ENCODE results near the gene KLHL17. TPM values are rescaled to one million over a fixed set of nuclear protein-coding genes. Genes with fewer than 3 reads are reported as not detected.

KLHL17 gene
- total and polyA plus RNA-seq, 4 donors: 2.8 to 40.5 (median 15.0) TPM

DNA sequence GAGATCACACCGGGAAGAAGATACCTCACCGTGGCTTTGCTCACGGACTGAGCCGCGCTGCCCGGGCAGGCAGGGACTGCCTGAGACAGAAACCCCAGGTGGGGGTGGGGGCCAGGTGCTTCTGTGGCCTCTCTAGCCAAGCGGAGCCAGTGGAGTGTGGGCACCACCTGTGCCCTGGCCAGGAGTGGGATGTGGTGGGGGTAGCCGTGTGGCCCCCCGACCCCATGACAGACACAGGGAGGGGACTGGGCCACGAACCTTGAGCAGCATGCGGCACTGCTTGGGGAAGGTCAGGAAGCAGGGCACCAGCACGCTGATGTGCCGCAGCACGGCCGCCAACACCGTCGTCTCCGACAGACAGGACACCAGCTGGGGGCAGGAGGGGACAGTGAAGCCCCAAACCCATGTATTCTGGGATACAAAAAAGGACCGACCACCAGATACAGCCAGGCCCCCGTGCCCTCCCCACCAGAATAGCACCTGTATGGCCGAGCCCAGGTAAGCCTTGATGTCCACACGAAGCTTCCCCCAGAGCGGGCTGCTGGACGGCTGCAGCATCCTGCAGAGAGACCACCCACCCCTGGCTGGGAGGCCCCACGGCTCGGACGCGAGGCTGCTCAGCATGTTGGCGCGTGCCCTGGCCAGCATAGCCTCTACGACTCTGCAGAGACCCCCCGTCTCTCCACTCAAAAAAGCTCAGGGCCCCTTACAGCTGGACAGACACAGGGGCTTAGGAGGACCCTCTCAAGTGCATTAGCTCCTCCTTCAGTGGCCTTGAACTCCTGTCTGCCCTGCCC is 6.7 kb upstream of the KLHL17 start:
- no peak overlapping the region for H3K4me3 ChIP-seq (ENCODE audit: low read length in 2 of 2)
- ATAC-seq (ENCODE audit: low FRiP score) (no peak), DNase-seq (no peak)
- H3K4me1 ChIP-seq (ENCODE audit: control insufficient read depth in 1 of 2, insufficient read depth in 2 of 2, low read length in 2 of 2): no peaks in the 10 kb centered on the region
- WGBS, 2 donors: 87 to 88% methylated on average over 32 of the region's 32 CpGs
- H3K9me3 ChIP-seq (ENCODE audit: control insufficient read depth, low read length): no peaks in the 10 kb centered on the region
- no peak overlapping the region for H3K27ac ChIP-seq (ENCODE audit: low read depth in 1 of 2, low read length in 2 of 2)
- no peaks in the 10 kb centered on the region for H3K27me3 ChIP-seq (ENCODE audit: control insufficient read depth in 1 of 2, insufficient read depth in 2 of 2, low read length in 1 of 2)
- intact Hi-C loops (cut with DNase I): loop anchor here in 1 of 2 donors (10.0 kb wide), 1 partner anchor 49 kb away; no protein-coding TSS in a partner anchor
- H3K36me3 ChIP-seq (ENCODE audit: control insufficient read depth in 1 of 2, insufficient read depth in 2 of 2, low read length in 1 of 2): peaks cover 0 to 2% of the 10 kb centered on the region in 2 donors

DNA sequence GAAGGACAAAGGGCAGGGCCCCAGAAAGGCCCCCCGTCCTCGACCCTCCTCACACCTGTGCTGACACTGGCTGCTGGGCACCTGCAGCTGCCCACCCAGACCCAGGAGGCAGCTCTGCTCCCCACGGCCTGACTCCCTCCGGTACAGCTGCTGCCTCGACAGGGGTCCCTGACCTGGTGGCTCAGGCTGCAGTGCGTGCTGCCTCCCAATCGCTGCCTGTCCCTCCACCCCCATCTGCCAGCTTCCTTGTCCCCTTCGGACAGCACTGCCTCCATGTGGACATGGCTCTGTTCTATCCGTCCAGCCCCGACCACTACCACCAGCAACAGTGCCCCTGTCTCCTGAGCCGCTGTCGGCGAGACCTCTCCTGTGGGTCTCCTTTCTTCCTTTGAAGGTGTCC is 5.5 kb upstream of the KLHL17 start:
- 84 to 90% methylated on average over 13 of the region's 13 CpGs for WGBS, 2 donors
- intact Hi-C loops (cut with DNase I): loop anchor here (5.0 to 10.0 kb wide), 2 partner anchors 50 to 53 kb away; no protein-coding TSS in a partner anchor

DNA sequence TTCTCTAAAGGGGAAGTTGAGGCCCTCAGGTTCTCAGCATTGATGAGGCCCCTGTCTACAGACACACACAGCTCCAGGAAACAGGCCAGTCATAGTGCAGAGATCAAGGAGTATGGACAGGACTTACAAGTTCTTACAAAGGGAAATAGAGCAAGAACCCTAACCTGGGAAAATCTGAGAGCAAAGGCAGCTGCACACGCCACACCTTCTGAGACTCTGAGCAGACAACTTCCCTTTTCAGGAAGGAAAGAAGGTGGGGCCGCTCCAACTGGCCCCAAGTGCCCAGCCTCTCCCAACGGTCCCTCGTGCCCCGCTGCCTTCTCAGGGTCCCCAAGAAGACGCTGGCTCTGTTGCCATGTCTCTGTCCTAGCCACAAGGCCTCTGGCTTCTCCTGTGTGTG is 4.9 kb upstream of the KLHL17 start:
- WGBS, 2 donors: 88 to 99% methylated on average over 6 of the region's 6 CpGs
- H3K4me1 ChIP-seq (ENCODE audit: control insufficient read depth in 1 of 2, insufficient read depth in 2 of 2, low read length in 2 of 2): no peaks in the 10 kb centered on the region
- ATAC-seq (ENCODE audit: low FRiP score) (no peak), DNase-seq (no peak)
- no peaks in the 10 kb centered on the region for H3K36me3 ChIP-seq (ENCODE audit: control insufficient read depth in 1 of 2, insufficient read depth in 2 of 2, low read length in 1 of 2)
- H3K27ac ChIP-seq (ENCODE audit: low read depth in 1 of 2, low read length in 2 of 2): no peak overlapping the region
- H3K4me3 ChIP-seq (ENCODE audit: low read length in 2 of 2): no peak overlapping the region
- intact Hi-C loops (cut with DNase I): loop anchor here (5.0 to 10.0 kb wide), 2 partner anchors 51 to 53 kb away; no protein-coding TSS in a partner anchor
- no peaks in the 10 kb centered on the region for H3K27me3 ChIP-seq (ENCODE audit: control insufficient read depth in 1 of 2, insufficient read depth in 2 of 2, low read length in 1 of 2)
- H3K9me3 ChIP-seq (ENCODE audit: control insufficient read depth, low read length): no peaks in the 10 kb centered on the region

More for the DNA sequence above, 5.5 kb upstream of the KLHL17 start:
- no peaks in the 10 kb centered on the region for H3K27me3 ChIP-seq (ENCODE audit: control insufficient read depth in 1 of 2, insufficient read depth in 2 of 2, low read length in 1 of 2)
- DNase-seq (no peak), ATAC-seq (ENCODE audit: low FRiP score) (no peak)
- no peak overlapping the region for H3K4me3 ChIP-seq (ENCODE audit: low read length in 2 of 2)
- peaks cover 0 to 2% of the 10 kb centered on the region in 2 donors for H3K36me3 ChIP-seq (ENCODE audit: control insufficient read depth in 1 of 2, insufficient read depth in 2 of 2, low read length in 1 of 2)
- H3K4me1 ChIP-seq (ENCODE audit: control insufficient read depth in 1 of 2, insufficient read depth in 2 of 2, low read length in 2 of 2): no peaks in the 10 kb centered on the region
- H3K27ac ChIP-seq (ENCODE audit: low read depth in 1 of 2, low read length in 2 of 2): no peak overlapping the region
- no peaks in the 10 kb centered on the region for H3K9me3 ChIP-seq (ENCODE audit: control insufficient read depth, low read length)

DNA sequence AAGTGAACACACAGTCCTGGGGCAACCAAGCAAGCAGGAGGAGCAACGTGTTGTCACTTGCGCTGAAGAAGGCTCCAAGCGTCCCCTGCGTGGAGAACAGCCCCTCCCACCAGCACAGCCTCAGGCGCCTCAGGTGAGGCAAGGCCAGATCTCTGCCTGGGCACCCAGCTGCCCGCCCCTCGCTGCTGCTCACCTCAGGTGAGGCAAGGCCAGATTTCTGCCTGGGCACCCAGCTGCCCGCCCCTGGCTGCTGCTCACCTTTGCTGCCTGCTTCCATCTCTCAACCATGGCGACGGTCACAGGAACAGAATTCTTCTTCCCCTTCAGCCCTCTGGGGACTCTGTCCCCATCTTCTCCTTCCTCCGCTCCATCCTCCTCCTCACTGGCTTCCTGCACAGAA is 3.7 kb upstream of the KLHL17 start:
- no peak overlapping the region for H3K27ac ChIP-seq (ENCODE audit: low read depth in 1 of 2, low read length in 2 of 2)
- no peaks in the 10 kb centered on the region for H3K4me1 ChIP-seq (ENCODE audit: control insufficient read depth in 1 of 2, insufficient read depth in 2 of 2, low read length in 2 of 2)
- no peak overlapping the region for H3K4me3 ChIP-seq (ENCODE audit: low read length in 2 of 2)
- no peak for DNase-seq
- no peaks in the 10 kb centered on the region for H3K36me3 ChIP-seq (ENCODE audit: control insufficient read depth in 1 of 2, insufficient read depth in 2 of 2, low read length in 1 of 2)
- no peak for ATAC-seq (ENCODE audit: low FRiP score)
- no peaks in the 10 kb centered on the region for H3K27me3 ChIP-seq (ENCODE audit: control insufficient read depth in 1 of 2, insufficient read depth in 2 of 2, low read length in 1 of 2)
- no peaks in the 10 kb centered on the region for H3K9me3 ChIP-seq (ENCODE audit: control insufficient read depth, low read length)
- intact Hi-C loops (cut with DNase I): loop anchor here (5.0 to 10.0 kb wide), 2 partner anchors 52 to 54 kb away; no protein-coding TSS in a partner anchor
- 92 to 94% methylated on average over 11 of the region's 11 CpGs for WGBS, 2 donors

DNA sequence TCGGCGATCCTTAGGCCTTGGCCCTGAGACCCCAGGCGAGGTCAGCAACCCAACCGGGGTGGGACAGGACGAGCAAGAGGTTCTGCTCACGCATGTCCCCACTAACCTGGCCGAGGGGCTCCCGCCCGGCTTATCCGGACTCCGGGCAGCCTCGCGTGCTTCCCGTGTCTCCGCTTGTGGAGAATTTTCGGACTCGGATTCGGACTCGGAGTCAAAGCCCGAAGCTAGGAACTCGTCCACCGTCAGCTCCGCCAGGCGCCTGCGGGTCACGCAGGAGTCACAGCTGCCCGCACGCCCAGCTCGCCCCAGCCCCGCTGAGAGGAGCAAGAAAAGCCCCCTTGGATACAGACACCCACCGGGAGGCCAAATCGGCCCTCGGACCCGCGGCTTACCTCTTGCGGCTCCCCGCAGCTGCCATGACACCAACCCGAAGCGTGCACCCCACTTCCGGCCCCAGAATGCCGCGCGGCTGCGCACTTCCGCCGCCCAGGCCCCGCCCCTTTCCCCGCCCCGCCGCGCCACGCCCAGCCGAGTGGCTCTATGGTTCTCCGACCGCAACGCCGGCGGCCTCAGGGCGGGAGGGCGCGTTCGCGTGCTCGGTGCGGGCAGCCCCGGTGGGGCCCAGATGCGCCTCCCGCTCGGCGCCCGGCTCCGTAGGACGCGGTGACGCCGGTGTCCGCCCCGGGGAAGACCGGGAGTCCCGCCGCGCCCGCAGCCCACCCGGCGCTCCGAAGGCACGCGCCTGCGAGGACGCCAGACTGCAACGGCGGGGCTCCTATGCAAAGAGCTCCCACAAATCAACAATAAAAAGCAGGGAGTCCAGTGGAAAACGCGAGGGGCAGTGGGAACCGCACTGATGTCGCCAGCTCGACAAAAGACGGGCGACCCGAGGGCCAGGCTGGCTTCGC is 1.3 kb upstream of the KLHL17 start, which contains the start of gene NOC2L:
NOC2L (minus strand) TSS at position 434 of the 908 bp plus-strand sequence; CDS start at position 418, 16 bp downstream.
- DNase-seq: peak; percentile 95 to 99
- Histone ChIP-seq H3K27ac (ENCODE audit: low read depth in 1 of 2, low read length in 2 of 2) (no peak within 1 kb of the TSS), H3K4me1 (ENCODE audit: control insufficient read depth in 1 of 2, insufficient read depth in 2 of 2, low read length in 2 of 2) (no peaks in the 10 kb centered on the region), H3K4me3 (ENCODE audit: low read length in 2 of 2) (peak within 1 kb of the TSS; percentile 86 to 90), H3K9me3 (ENCODE audit: control insufficient read depth, low read length) (no peaks in the 10 kb centered on the region), H3K36me3 (ENCODE audit: control insufficient read depth in 1 of 2, insufficient read depth in 2 of 2, low read length in 1 of 2) (no peaks in the 10 kb centered on the region), H3K27me3 (ENCODE audit: control insufficient read depth in 1 of 2, insufficient read depth in 2 of 2, low read length in 1 of 2) (no peaks in the 10 kb centered on the region)
- 7% methylated on average over 74 to 101 of the region's 101 CpGs for WGBS, 2 donors
- intact Hi-C loops (cut with DNase I): loop anchor here (5.0 to 10.0 kb wide), 2 partner anchors 54 to 57 kb away; no protein-coding TSS in a partner anchor
- peak; percentile 96 for ATAC-seq (ENCODE audit: low FRiP score)

DNA sequence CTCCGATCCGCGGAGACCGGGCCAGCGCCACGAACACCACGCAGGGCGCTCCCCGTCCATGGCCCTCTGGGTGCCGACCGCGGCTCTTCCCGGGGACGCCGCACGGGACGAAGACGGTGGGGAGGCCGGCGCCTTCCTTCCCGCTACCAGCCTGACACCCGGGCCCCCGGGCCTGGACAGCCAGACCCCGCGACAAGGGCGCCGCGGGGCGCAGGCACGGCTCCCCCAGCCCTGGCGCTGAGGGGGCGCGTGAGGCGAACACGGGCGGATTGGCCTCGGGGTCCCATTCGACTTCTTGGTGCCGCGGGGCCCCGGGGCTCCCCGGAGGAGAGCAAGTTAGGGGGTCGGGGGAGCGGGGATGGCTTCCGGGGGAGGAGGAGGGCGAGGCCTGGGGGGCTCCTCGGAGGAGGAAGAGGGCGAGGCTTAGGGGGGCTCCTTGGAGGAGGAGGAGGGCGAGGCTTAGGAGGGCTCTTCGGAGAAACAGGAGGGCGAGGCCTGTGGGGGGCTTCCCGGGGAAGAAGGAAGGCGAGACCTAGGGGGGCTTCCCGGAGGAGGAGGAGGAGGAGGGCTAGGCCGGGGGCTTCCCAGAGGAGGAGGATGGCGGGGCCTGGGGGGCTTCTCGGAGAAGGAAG is 537 bp upstream of the KLHL17 start:
- no peaks in the 10 kb centered on the region for H3K9me3 ChIP-seq (ENCODE audit: control insufficient read depth, low read length)
- H3K36me3 ChIP-seq (ENCODE audit: control insufficient read depth in 1 of 2, insufficient read depth in 2 of 2, low read length in 1 of 2): no peaks in the 10 kb centered on the region
- DNase-seq (no peak), ATAC-seq (ENCODE audit: low FRiP score) (no peak)
- H3K4me1 ChIP-seq (ENCODE audit: control insufficient read depth in 1 of 2, insufficient read depth in 2 of 2, low read length in 2 of 2): no peaks in the 10 kb centered on the region
- H3K4me3 ChIP-seq (ENCODE audit: low read length in 2 of 2): peak overlapping the region; percentile 83 to 86
- no peaks in the 10 kb centered on the region for H3K27me3 ChIP-seq (ENCODE audit: control insufficient read depth in 1 of 2, insufficient read depth in 2 of 2, low read length in 1 of 2)
- intact Hi-C loops (cut with DNase I): loop anchor here (5.0 to 10.0 kb wide), 2 partner anchors 55 to 58 kb away; no protein-coding TSS in a partner anchor
- WGBS, 2 donors: 20 to 27% methylated on average over 26 to 57 of the region's 57 CpGs
- H3K27ac ChIP-seq (ENCODE audit: low read depth in 1 of 2, low read length in 2 of 2): no peak overlapping the region

DNA sequence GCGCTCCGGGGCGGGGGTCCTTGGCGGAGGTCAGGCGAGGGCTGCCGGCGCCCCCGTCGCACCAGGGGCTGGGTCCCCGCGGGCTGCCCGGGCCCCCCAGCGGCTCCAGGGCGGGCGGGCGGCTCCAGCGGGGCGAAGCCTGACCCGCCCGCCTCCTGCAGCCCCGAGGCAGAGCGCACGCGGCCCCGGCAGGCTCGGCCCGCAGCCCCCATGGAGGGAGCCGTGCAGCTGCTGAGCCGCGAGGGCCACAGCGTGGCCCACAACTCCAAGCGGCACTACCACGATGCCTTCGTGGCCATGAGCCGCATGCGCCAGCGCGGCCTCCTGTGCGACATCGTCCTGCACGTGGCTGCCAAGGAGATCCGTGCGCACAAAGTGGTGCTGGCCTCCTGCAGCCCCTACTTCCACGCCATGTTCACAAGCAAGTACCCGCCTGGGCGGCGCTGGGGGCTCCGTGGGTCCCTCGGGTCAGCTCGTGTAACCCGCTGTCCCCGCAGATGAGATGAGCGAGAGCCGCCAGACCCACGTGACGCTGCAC is 817 bp downstream of the KLHL17 start:
- Histone ChIP-seq H3K4me1 (ENCODE audit: control insufficient read depth in 1 of 2, insufficient read depth in 2 of 2, low read length in 2 of 2) (no peaks in the 10 kb centered on the region), H3K4me3 (ENCODE audit: low read length in 2 of 2) (peak overlapping the region; percentile 83 to 86), H3K36me3 (ENCODE audit: control insufficient read depth in 1 of 2, insufficient read depth in 2 of 2, low read length in 1 of 2) (no peaks in the 10 kb centered on the region), H3K9me3 (ENCODE audit: control insufficient read depth, low read length) (no peaks in the 10 kb centered on the region), H3K27me3 (ENCODE audit: control insufficient read depth in 1 of 2, insufficient read depth in 2 of 2, low read length in 1 of 2) (no peaks in the 10 kb centered on the region), H3K27ac (ENCODE audit: low read depth in 1 of 2, low read length in 2 of 2) (no peak overlapping the region)
- WGBS, 2 donors: 36 to 39% methylated on average over 48 to 56 of the region's 56 CpGs
- DNase-seq (no peak), ATAC-seq (ENCODE audit: low FRiP score) (no peak)
- intact Hi-C loops (cut with DNase I): no loop called here
